ENCODE data around the gene KLHL3.

The KLHL3 gene

GRCh38 chr5:137743031-137743640 is 7.2 kb upstream of the KLHL3 start:
- ChIA-PET POLR2A (interaction anchor here (0.7 to 1.9 kb wide), 4 partner anchors 11 to 100 kb away, joined by 4 to 10 read pairs (median 8); partner anchors contain the start of gene HNRNPA0), CTCF (interaction anchor here (0.6 to 10.2 kb wide), 22 partner anchors 8 to 1604 kb away, joined by 3 to 201 read pairs (median 4); no protein-coding TSS in a partner anchor)
- H3K27ac ChIP-seq (ENCODE audit: extremely low read depth, low read depth, low read length) = no peak overlapping the region
- no peaks in the 10 kb centered on the region for H3K36me3 ChIP-seq (ENCODE audit: control insufficient read depth in 2 of 2, insufficient read depth in 1 of 2, low read length in 2 of 2)
- no peaks in the 10 kb centered on the region for H3K4me1 ChIP-seq (ENCODE audit: control insufficient read depth, insufficient read depth, low read length)
- H3K9me3 ChIP-seq (ENCODE audit: control insufficient read depth, insufficient read depth, low read depth, low read length) = no peaks in the 10 kb centered on the region
- peak; percentile 73 for TF ChIP-seq SCRT2 (tag by site-specific recombination; IDR thresholded peaks at IDR 0.05)
- 0 out of 2 replicates have a peak, but pooled peaks have one; percentile 33 for TF ChIP-seq ZNF768 (tag by site-specific recombination; IDR thresholded peaks at IDR 0.05)
- peak; percentile 43; the same call in 1 of the 2 replicates for TF ChIP-seq ZBTB17 (tag by site-specific recombination; IDR thresholded peaks at IDR 0.05)
- no peak for TF ChIP-seq ZNF513 (tag by site-specific recombination; IDR thresholded peaks at IDR 0.05)
- TF ChIP-seq ZBTB7A (tag by site-specific recombination; IDR thresholded peaks at IDR 0.05; ENCODE audit: low read depth) = no peak
- TF ChIP-seq ZNF416 (tag by site-specific recombination; IDR thresholded peaks at IDR 0.05) = no peak
- peak; percentile 45; the same call in 1 of the 2 replicates for TF ChIP-seq CTCF (tag by site-specific recombination; IDR thresholded peaks at IDR 0.05)
- peak; percentile 63 for TF ChIP-seq ZNF654 (tag by site-specific recombination; IDR thresholded peaks at IDR 0.05; ENCODE audit: low read depth)
- no peak for TF ChIP-seq TSHZ1 (tag by site-specific recombination; IDR thresholded peaks at IDR 0.05; ENCODE audit: borderline replicate concordance)
- no peak for TF ChIP-seq YY2 (tag by site-specific recombination; IDR thresholded peaks at IDR 0.05)
- H3K4me3 ChIP-seq (ENCODE audit: low read depth, low read length) = no peak overlapping the region

- CTCF ChIA-PET = interaction anchor here (0.6 to 10.2 kb wide), 17 partner anchors 9 to 939 kb away, joined by 3 to 201 read pairs (median 6); no protein-coding TSS in a partner anchor
- no peaks in the 10 kb centered on the region for H3K4me1 ChIP-seq (ENCODE audit: control insufficient read depth, insufficient read depth, low read length)
- H3K27ac ChIP-seq (ENCODE audit: extremely low read depth, low read depth, low read length) = no peak overlapping the region
- POLR2A ChIA-PET = interaction anchor here (1.0 to 1.9 kb wide), 6 partner anchors 12 to 112 kb away, joined by 3 to 10 read pairs (median 5); partner anchors contain the start of gene HNRNPA0
- no peak overlapping the region for H3K4me3 ChIP-seq (ENCODE audit: low read depth, low read length)
- no peaks in the 10 kb centered on the region for H3K9me3 ChIP-seq (ENCODE audit: control insufficient read depth, insufficient read depth, low read depth, low read length)
- H3K36me3 ChIP-seq (ENCODE audit: control insufficient read depth in 2 of 2, insufficient read depth in 1 of 2, low read length in 2 of 2) = no peaks in the 10 kb centered on the region
- TF ChIP-seq EGR2 (tag by site-specific recombination; IDR thresholded peaks at IDR 0.05; ENCODE audit: low read depth) (no peak), AEBP2 (tag by site-specific recombination; IDR thresholded peaks at IDR 0.05; ENCODE audit: borderline replicate concordance) (no peak), ZBTB10 (tag by site-specific recombination; IDR thresholded peaks at IDR 0.05) (no peak), ZSCAN5A (tag by site-specific recombination; IDR thresholded peaks at IDR 0.05) (no peak), ZNF670 (tag by site-specific recombination; IDR thresholded peaks at IDR 0.05; ENCODE audit: low read depth) (no peak), REPIN1 (tag by site-specific recombination; IDR thresholded peaks at IDR 0.05; ENCODE audit: low read depth) (no peak), KLF16 (tag by site-specific recombination; IDR thresholded peaks at IDR 0.05) (no peak), ZNF449 (tag by site-specific recombination; IDR thresholded peaks at IDR 0.05) (no peak)
Measured at GRCh38 chr5:137741718-137742117, 5.8 kb upstream of the KLHL3 start.
